A549 treated with RU486 at 1 μM for 4 hours (cell line): Measurements from ENCODE around the gene CCDC172. TPM values are rescaled to one million over a fixed set of nuclear protein-coding genes. Genes with fewer than 3 reads are reported as not detected.

Source experiments
- total RNA-seq: library from RNA; stranded (reverse); fragments of 200-300 nt; extraction: Qiagen RNA extraction; gene quantifications from 5 replicates; pipeline ENCODE4 v1.2.3, GENCODE V29; 2022; ENCODE audit warnings: low read depth

Gene CCDC172
- total RNA-seq = not detected in 5 replicates

GRCh38 chr10:116324227-116324950 lies at the start of gene CCDC172:
CCDC172 (plus strand) TSS chr10:116324448; CDS start chr10:116325012, 564 bp downstream.

GRCh38 chr10:116427671-116428070 lies 103.4 kb downstream of the CCDC172 start, which contains the start of gene PNLIPRP3:
PNLIPRP3 (plus strand) TSS chr10:116427847; CDS start chr10:116428013, 166 bp downstream.

Other genes starting within 250 kb of the CCDC172 start
- gene GFRA1, start 51.2 kb upstream of the CCDC172 start, total RNA-seq = 8.6 to 11.3 TPM (median 9.3 TPM) in 5 replicates
- not detected in 5 replicates for gene PNLIPRP3, start 103.4 kb downstream of the CCDC172 start, total RNA-seq
- gene PNLIP, start 221.5 kb downstream of the CCDC172 start, total RNA-seq = not detected in 5 replicates